Cortex of kidney (tissue), 1 donor: ENCODE measurements around the gene MX2.
"Not testable (repeated sequence)": the region's sequence is repeated elsewhere in the genome, so short reads cannot be mapped to it uniquely, and the experiment has no call there.

Experiments used
- DNase-seq: peaks from one replicate; lab custom pipeline; 2025; lab: John Stamatoyannopoulos, UW

Gene MX2

GRCh38 chr21:41387042-41387819 is 25.4 kb downstream of the MX2 start:
- no peak for DNase-seq

- no peak for DNase-seq
Observed at GRCh38 chr21:41387824-41388223, 26.0 kb downstream of the MX2 start.

- DNase-seq, result no peak
Observed at GRCh38 chr21:41388259-41388658, 26.4 kb downstream of the MX2 start.

GRCh38 chr21:41390043-41390639 is 28.3 kb downstream of the MX2 start:
- no peak for DNase-seq

GRCh38 chr21:41393876-41394465 is 32.1 kb downstream of the MX2 start:
- no peak for DNase-seq

GRCh38 chr21:41396558-41397075 is 34.8 kb downstream of the MX2 start:
- DNase-seq, result no peak

GRCh38 chr21:41397471-41397891 is 35.7 kb downstream of the MX2 start:
- no peak for DNase-seq

GRCh38 chr21:41398251-41398650 is 36.4 kb downstream of the MX2 start:
- no peak for DNase-seq

GRCh38 chr21:41398831-41399230 is 37.0 kb downstream of the MX2 start:
- no peak for DNase-seq

- no peak for DNase-seq
Observed at GRCh38 chr21:41399246-41399800, 37.5 kb downstream of the MX2 start.

GRCh38 chr21:41402231-41402630 is 40.4 kb downstream of the MX2 start:
- DNase-seq, result no peak

GRCh38 chr21:41402796-41403195 is 41.0 kb downstream of the MX2 start:
- no peak for DNase-seq

- no peak for DNase-seq
Observed at GRCh38 chr21:41403331-41403730, 41.5 kb downstream of the MX2 start.

- DNase-seq, result no peak
Observed at GRCh38 chr21:41403966-41404365, 42.1 kb downstream of the MX2 start.

GRCh38 chr21:41405321-41405720 is 43.5 kb downstream of the MX2 start:
- no peak for DNase-seq

- no peak for DNase-seq
Observed at GRCh38 chr21:41406340-41406739, 44.5 kb downstream of the MX2 start.

- no peak for DNase-seq
Observed at GRCh38 chr21:41407541-41408460, 46.0 kb downstream of the MX2 start.

- DNase-seq, result no peak
Observed at GRCh38 chr21:41410361-41410760, 48.5 kb downstream of the MX2 start.

GRCh38 chr21:41410767-41411448 is 49.1 kb downstream of the MX2 start:
- DNase-seq, result no peak

- DNase-seq, result no peak
Observed at GRCh38 chr21:41411449-41412089, 49.7 kb downstream of the MX2 start.

GRCh38 chr21:41417505-41417904 is 55.7 kb downstream of the MX2 start:
- not testable (repeated sequence) for DNase-seq
